Osteoblast (primary cell): Measurements from ENCODE around the gene COG7. TPM values are rescaled to one million over a fixed set of nuclear protein-coding genes. Genes with fewer than 3 reads are reported as not detected.

ENCODE experiments used
- DNase-seq: peaks from one replicate; pipeline ENCODE4 v3.0.0; 2011; ENCODE audit warnings: low spot score, mixed read lengths; ENCODE audit not compliant: insufficient read length; ENCODE audit errors: missing footprints
- H2AFZ ChIP-seq: 2 replicates; pipeline ENCODE4 v1.6.0; 2011; ENCODE audit warnings: mild to moderate bottlenecking, low read length
- H3K27ac ChIP-seq: 2 replicates; pipeline ENCODE4 v1.5.1; 2011; ENCODE audit warnings: mild to moderate bottlenecking, low read depth, low read length, moderate library complexity
- H3K27me3 ChIP-seq: 2 replicates; pipeline ENCODE4 v1.6.0; 2012; ENCODE audit warnings: mild to moderate bottlenecking, control low read depth, inconsistent platforms, low read length, moderate library complexity; ENCODE audit not compliant: insufficient read depth
- H3K36me3 ChIP-seq: 2 replicates; pipeline ENCODE4 v1.5.1; 2011; ENCODE audit warnings: mild to moderate bottlenecking, low read length, control low read depth, moderate library complexity; ENCODE audit not compliant: insufficient read depth
- H3K4me1 ChIP-seq: 2 replicates; pipeline ENCODE4 v1.5.1; 2011; ENCODE audit warnings: mild to moderate bottlenecking, low read length, control low read depth, moderate library complexity; ENCODE audit not compliant: insufficient read depth
- H3K4me2 ChIP-seq: 2 replicates; pipeline ENCODE4 v1.6.0; 2011; ENCODE audit warnings: mild to moderate bottlenecking, low read length; ENCODE audit not compliant: insufficient read depth
- H3K4me3 ChIP-seq: fragments of 200-600 bp; sonication (generic); 3 replicates; pipeline ENCODE4 v1.5.1; 2012; ENCODE audit warnings: mild to moderate bottlenecking, low read length, inconsistent platforms; ENCODE audit not compliant: insufficient read depth
- H3K79me2 ChIP-seq: 2 replicates; pipeline ENCODE4 v1.6.0; 2012; ENCODE audit warnings: mild to moderate bottlenecking, low read length, control low read depth, inconsistent platforms; ENCODE audit not compliant: insufficient read depth
- H3K9me3 ChIP-seq: 2 replicates; pipeline ENCODE4 v1.5.1; 2011; ENCODE audit warnings: low read depth, low read length, control low read depth
- H4K20me1 ChIP-seq: 2 replicates; pipeline ENCODE4 v1.6.0; 2012; ENCODE audit warnings: mild to moderate bottlenecking, low read length, control low read depth; ENCODE audit not compliant: insufficient read depth
- CTCF ChIP-seq: IDR thresholded peaks from 2 replicates; pipeline ENCODE4 v1.5.1; 2011; ENCODE audit warnings: mild to moderate bottlenecking, low read depth, low read length, moderate library complexity; ENCODE audit errors: extremely low read depth
- total RNA-seq: library from RNA; depleted of rRNA; stranded (reverse); fragments of >200 nt; gene quantifications from 2 replicates; pipeline ENCODE4 v1.2.3, GENCODE V29; 2012

The COG7 gene
- total RNA-seq, 1 donor = 17.0 TPM

- H3K4me1 ChIP-seq = no peaks in the 10 kb centered on the region
- H2AFZ ChIP-seq = no peak overlapping the region
- no peak overlapping the region for H3K4me3 ChIP-seq
- DNase-seq = no peak
- TF ChIP-seq CTCF = no peak
- H4K20me1 ChIP-seq = peaks cover 5% of the 10 kb centered on the region
- H3K27me3 ChIP-seq = no peaks in the 10 kb centered on the region
- H3K4me2 ChIP-seq = no peak overlapping the region
- no peaks in the 10 kb centered on the region for H3K9me3 ChIP-seq
- H3K27ac ChIP-seq = no peak overlapping the region
- peaks cover 76% of the 10 kb centered on the region for H3K36me3 ChIP-seq
- H3K79me2 ChIP-seq = no peaks in the 10 kb centered on the region
Measured at GRCh38 chr16:23482778-23483177, 29.8 kb upstream of the COG7 start.

GRCh38 chr16:23480257-23480656 is 27.3 kb upstream of the COG7 start:
- no peak overlapping the region for H2AFZ ChIP-seq
- DNase-seq = no peak
- H3K27me3 ChIP-seq = no peaks in the 10 kb centered on the region
- no peaks in the 10 kb centered on the region for H3K79me2 ChIP-seq
- no peaks in the 10 kb centered on the region for H3K4me1 ChIP-seq
- no peak overlapping the region for H3K27ac ChIP-seq
- H3K9me3 ChIP-seq = no peaks in the 10 kb centered on the region
- no peak overlapping the region for H3K4me2 ChIP-seq
- H4K20me1 ChIP-seq = peaks cover 2% of the 10 kb centered on the region
- peaks cover 54% of the 10 kb centered on the region for H3K36me3 ChIP-seq
- no peak for TF ChIP-seq CTCF
- H3K4me3 ChIP-seq = no peak overlapping the region

GRCh38 chr16:23479138-23479537 is 26.1 kb upstream of the COG7 start:
- H3K9me3 ChIP-seq = no peaks in the 10 kb centered on the region
- no peaks in the 10 kb centered on the region for H3K79me2 ChIP-seq
- H4K20me1 ChIP-seq = peaks cover 2% of the 10 kb centered on the region
- H3K4me2 ChIP-seq = no peak overlapping the region
- peaks cover 51% of the 10 kb centered on the region for H3K36me3 ChIP-seq
- H2AFZ ChIP-seq = no peak overlapping the region
- H3K27ac ChIP-seq = no peak overlapping the region
- no peak for DNase-seq
- no peak for TF ChIP-seq CTCF
- H3K27me3 ChIP-seq = no peaks in the 10 kb centered on the region
- no peaks in the 10 kb centered on the region for H3K4me1 ChIP-seq
- H3K4me3 ChIP-seq = no peak overlapping the region

- no peaks in the 10 kb centered on the region for H3K27me3 ChIP-seq
- no peak for TF ChIP-seq CTCF
- H3K79me2 ChIP-seq = no peaks in the 10 kb centered on the region
- H2AFZ ChIP-seq = no peak overlapping the region
- H3K4me2 ChIP-seq = no peak overlapping the region
- H3K27ac ChIP-seq = no peak overlapping the region
- peaks cover 51% of the 10 kb centered on the region for H3K36me3 ChIP-seq
- H3K4me1 ChIP-seq = no peaks in the 10 kb centered on the region
- no peak overlapping the region for H3K4me3 ChIP-seq
- DNase-seq = no peak
- H3K9me3 ChIP-seq = no peaks in the 10 kb centered on the region
- peaks cover 2% of the 10 kb centered on the region for H4K20me1 ChIP-seq
Measured at GRCh38 chr16:23478566-23478965, 25.6 kb upstream of the COG7 start.
